ENCODE measurements around the gene IFT122. TPM values are rescaled to one million over a fixed set of nuclear protein-coding genes. Genes with fewer than 3 reads are reported as not detected.
A peak's percentile ranks its signal among the peaks of the same experiment; 100 is the strongest.
"Not testable (repeated sequence)": the region's sequence is repeated elsewhere in the genome, so short reads cannot be mapped to it uniquely, and the experiment has no call there.

IFT122 gene
- total RNA-seq, 1 donor from 2014 or later: 26.5 TPM

DNA sequence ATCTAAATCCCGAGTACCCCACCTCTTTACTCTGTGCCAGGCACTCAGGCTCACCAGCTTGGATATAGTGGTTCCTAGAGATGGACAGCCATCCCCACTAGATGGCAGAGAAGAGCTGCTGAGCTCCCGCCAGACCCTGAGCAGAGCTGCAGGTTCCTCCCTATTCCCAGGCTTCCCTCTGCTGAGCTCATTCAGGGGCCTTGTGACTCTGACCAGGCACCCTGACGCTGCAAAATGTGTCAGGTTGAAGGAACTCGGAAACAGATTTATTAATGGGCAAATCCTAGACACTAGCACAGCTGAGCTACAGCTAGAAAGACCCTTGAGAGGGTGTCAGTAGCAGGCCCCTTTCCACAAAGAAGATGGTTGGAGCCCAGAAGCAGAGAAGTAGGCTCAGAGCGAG is 50.2 kb downstream of the IFT122 start:
- Histone ChIP-seq H3K27me3 (no peaks in the 10 kb centered on the region), H3K4me3 (no peak overlapping the region), H3K4me1 (peaks cover 25% of the 10 kb centered on the region), H3K36me3 (peaks cover 9% of the 10 kb centered on the region), H3K27ac (peak overlapping the region; percentile 79), H3K9me3 (no peaks in the 10 kb centered on the region)
- ATAC-seq (peak; percentile 94), DNase-seq (peak; percentile 86)
- TF ChIP-seq CTCF (IDR thresholded peaks at IDR 0.05): peak; percentile 92
- intact Hi-C loops (cut with DNase I): loop anchor here (10.0 kb wide), 1 partner anchor 105 kb away; no protein-coding TSS in a partner anchor

GRCh38 chr3:129491077-129491476 is 51.1 kb downstream of the IFT122 start:
- peak overlapping the region; percentile 79 for H3K27ac ChIP-seq
- intact Hi-C loops (cut with DNase I): loop anchor here (10.0 kb wide), 1 partner anchor 104 kb away; no protein-coding TSS in a partner anchor
- peaks cover 22% of the 10 kb centered on the region for H3K4me1 ChIP-seq
- DNase-seq, H3K4me3 ChIP-seq, H3K36me3 ChIP-seq, H3K9me3 ChIP-seq, H3K27me3 ChIP-seq, ATAC-seq: not testable (repeated sequence)

DNA sequence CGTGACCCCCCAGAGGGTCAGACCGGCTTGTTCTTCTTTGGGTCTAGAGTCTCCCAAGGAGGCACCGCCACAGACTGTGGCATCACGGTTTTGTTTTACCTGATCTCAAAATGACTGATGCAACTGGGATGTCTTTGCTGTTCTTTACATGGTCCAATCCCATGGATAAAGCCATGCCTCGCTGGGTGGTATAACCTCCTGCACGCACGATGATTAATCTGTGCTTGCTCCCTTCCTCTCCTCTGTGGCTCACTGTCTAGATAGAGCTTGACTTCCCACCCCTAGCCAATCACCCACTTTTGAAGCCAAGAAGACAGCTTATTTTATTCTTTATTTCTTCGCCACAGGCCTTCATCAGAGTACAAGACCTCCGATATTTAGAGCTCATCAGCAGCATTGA is 51.8 kb downstream of the IFT122 start:
- TF ChIP-seq CTCF (IDR thresholded peaks at IDR 0.05): no peak
- Histone ChIP-seq H3K4me3 (no peak overlapping the region), H3K4me1 (peaks cover 18% of the 10 kb centered on the region), H3K9me3 (no peaks in the 10 kb centered on the region), H3K36me3 (peaks cover 9% of the 10 kb centered on the region), H3K27me3 (no peaks in the 10 kb centered on the region), H3K27ac (no peak overlapping the region)
- intact Hi-C loops (cut with DNase I): loop anchor here (10.0 kb wide), 1 partner anchor 103 kb away; no protein-coding TSS in a partner anchor
- ATAC-seq (no peak), DNase-seq (no peak)

DNA sequence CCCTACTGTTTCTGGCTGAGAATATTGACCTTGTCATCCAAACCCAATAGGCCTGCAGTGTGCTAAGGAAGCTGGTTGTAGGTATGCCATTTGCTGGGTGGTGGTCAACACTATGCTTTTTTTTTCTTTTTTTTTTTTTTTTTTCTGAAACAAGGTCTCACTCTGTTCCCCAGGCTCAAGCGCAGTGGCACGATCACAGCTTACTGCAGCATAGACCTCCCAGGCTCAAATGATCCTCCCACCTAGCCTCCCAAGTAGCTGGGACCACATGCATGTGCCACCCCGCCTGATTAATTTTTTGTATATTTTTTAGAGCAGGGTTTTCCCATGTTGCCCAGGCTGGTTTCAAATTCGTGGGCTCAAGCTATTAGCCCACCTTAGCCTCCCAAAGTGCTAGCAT is 52.7 kb downstream of the IFT122 start:
- DNase-seq (no peak), ATAC-seq (no peak)
- intact Hi-C loops (cut with DNase I): loop anchor here (10.0 kb wide), 1 partner anchor 102 kb away; no protein-coding TSS in a partner anchor
- Histone ChIP-seq H3K36me3 (peaks cover 9% of the 10 kb centered on the region), H3K4me1 (peaks cover 15% of the 10 kb centered on the region), H3K27me3 (no peaks in the 10 kb centered on the region), H3K4me3 (no peak overlapping the region), H3K9me3 (no peaks in the 10 kb centered on the region), H3K27ac (no peak overlapping the region)
- no peak for TF ChIP-seq CTCF (IDR thresholded peaks at IDR 0.05)

DNA sequence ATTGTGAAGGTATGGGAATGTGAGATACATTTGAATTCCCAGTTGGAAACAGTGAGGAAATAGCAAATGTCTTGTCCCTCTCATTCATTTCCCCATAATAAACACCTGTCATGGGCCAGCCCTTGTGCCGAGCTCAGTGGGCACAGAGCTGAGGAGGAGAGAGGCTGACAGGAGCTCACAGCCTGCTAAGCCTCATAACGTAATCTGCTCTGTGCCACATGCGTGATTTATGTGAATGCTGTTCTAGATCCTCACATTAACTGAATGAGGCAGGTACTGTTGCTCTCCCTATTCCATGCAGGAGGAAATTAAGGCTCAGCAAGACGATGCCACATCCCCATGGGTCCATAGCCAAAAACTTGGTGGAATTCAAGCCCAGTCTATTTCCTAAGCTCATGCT is 53.2 kb downstream of the IFT122 start:
- Histone ChIP-seq H3K9me3 (no peaks in the 10 kb centered on the region), H3K36me3 (peaks cover 9% of the 10 kb centered on the region), H3K4me3 (no peak overlapping the region), H3K27ac (no peak overlapping the region), H3K27me3 (no peaks in the 10 kb centered on the region), H3K4me1 (peaks cover 17% of the 10 kb centered on the region)
- no peak for DNase-seq
- no peak for ATAC-seq
- intact Hi-C loops (cut with DNase I): loop anchor here (10.0 kb wide), 1 partner anchor 102 kb away; no protein-coding TSS in a partner anchor
- TF ChIP-seq CTCF (IDR thresholded peaks at IDR 0.05): no peak

- H3K27ac ChIP-seq: peak overlapping the region; percentile 71
- intact Hi-C loops (cut with DNase I): loop anchor here (10.0 kb wide), 1 partner anchor 100 kb away; no protein-coding TSS in a partner anchor
Observed at GRCh38 chr3:129494499-129494898, 54.5 kb downstream of the IFT122 start.

GRCh38 chr3:129495006-129495639 is 55.1 kb downstream of the IFT122 start:
- H3K9me3 ChIP-seq, DNase-seq, ATAC-seq, H3K4me3 ChIP-seq, H3K36me3 ChIP-seq, H3K27me3 ChIP-seq: not testable (repeated sequence)
- peaks cover 24% of the 10 kb centered on the region for H3K4me1 ChIP-seq
- peak overlapping the region; percentile 71 for H3K27ac ChIP-seq
- intact Hi-C loops (cut with DNase I): loop anchor here (10.0 kb wide), 1 partner anchor 100 kb away; no protein-coding TSS in a partner anchor

More at GRCh38 chr3:129494499-129494898, 54.5 kb downstream of the IFT122 start:
- H3K4me1 ChIP-seq: peaks cover 24% of the 10 kb centered on the region
- not testable (repeated sequence) for ATAC-seq, DNase-seq, H3K36me3 ChIP-seq, H3K4me3 ChIP-seq, H3K27me3 ChIP-seq, H3K9me3 ChIP-seq

GRCh38 chr3:129497876-129498275 is 57.9 kb downstream of the IFT122 start:
- H3K9me3 ChIP-seq, H3K27me3 ChIP-seq, H3K36me3 ChIP-seq, ATAC-seq, DNase-seq, H3K4me3 ChIP-seq: not testable (repeated sequence)
- peaks cover 20% of the 10 kb centered on the region for H3K4me1 ChIP-seq
- intact Hi-C loops (cut with DNase I): loop anchor here (10.0 kb wide), 1 partner anchor 97 kb away; no protein-coding TSS in a partner anchor
- H3K27ac ChIP-seq: peak overlapping the region; percentile 68

DNA sequence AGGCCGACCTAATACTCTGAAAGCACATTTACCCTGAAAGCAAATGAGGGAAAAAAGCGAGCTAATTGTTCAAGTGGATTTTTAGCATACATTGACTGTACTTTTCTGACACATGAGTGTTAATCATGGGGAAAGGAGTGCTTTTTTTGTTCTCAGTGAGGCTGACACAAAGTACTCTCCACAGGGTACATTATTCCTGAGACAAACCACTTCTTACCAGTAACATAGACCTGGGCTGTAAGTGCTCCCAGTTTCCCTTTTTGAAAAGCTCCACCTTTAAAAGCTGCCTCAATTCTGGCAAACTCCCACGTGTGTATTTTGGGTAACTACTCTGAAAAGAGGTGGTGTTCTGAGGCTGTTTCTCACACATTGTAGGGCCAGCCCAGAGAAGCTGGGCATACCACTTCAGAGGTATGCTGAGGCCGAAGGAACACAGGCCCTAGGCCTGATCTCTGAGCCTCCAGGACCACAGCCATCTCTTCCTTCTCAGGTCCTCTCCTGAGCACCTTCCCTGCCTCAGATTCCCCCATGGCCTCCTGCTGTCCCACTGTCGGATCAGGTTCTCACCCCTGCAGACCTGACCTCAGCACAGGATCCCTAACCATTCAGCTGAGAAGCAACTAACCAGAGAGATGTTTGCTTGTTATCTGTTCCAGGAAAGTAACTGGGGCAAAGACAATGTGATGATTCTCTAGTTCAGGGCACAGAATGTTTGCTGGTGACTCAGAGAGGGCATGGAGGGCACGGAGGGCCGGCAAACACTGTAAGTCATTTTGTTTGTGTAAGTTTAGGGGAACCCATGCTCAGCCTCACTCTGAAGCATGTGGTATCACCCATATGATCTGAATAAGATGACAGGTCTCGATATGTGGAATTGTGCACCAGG is 58.8 kb downstream of the IFT122 start:
- H3K36me3 ChIP-seq, H3K9me3 ChIP-seq, H3K4me3 ChIP-seq, H3K27me3 ChIP-seq, DNase-seq: not testable (repeated sequence)
- peak overlapping the region; percentile 68 for H3K27ac ChIP-seq
- intact Hi-C loops (cut with DNase I): loop anchor here (10.0 kb wide), 1 partner anchor 96 kb away; no protein-coding TSS in a partner anchor
- peaks cover 19% of the 10 kb centered on the region for H3K4me1 ChIP-seq
- peak; percentile 17 for ATAC-seq

All from upper lobe of right lung (tissue), 1 donor.